B cell (primary cell): Measurements from ENCODE around the gene COL28A1. TPM values are rescaled to one million over a fixed set of nuclear protein-coding genes. Genes with fewer than 3 reads are reported as not detected.

Experiments
- ATAC-seq: fragments of 200-7000 bp; cut with Tn5 transposase; one replicate; pipeline ENCODE4 v1.10.0; 2021; ENCODE audit warnings: low read depth, mild to moderate bottlenecking, moderate number of reproducible peaks, moderate library complexity
- CTCF ChIA-PET: fragments of 350-600 bp; sonication (Branson Sonifier 250); formaldehyde crosslinking; loops from one replicate; lab custom pipeline; 2021; ENCODE audit warnings: antibody characterized with exemption, inconsistent platforms; lab: Charles Lee
- POLR2A ChIA-PET: fragments of 350-600 bp; sonication (Branson Sonifier 250); formaldehyde crosslinking; loops from one replicate; lab custom pipeline; 2021; ENCODE audit warnings: antibody characterized with exemption; lab: Charles Lee
- DNase-seq: peaks from one replicate; pipeline ENCODE4 v3.0.0; 2013
- H2AFZ ChIP-seq: 2 replicates; pipeline ENCODE4 v1.6.1; 2012; ENCODE audit warnings: mild to moderate bottlenecking, low read depth, low read length; ENCODE audit not compliant: insufficient read depth, poor library complexity, severe bottlenecking
- H3K27ac ChIP-seq, 2 donors: 1 replicate in 1 of 2; 2 replicates in 1 of 2; pipeline ENCODE4 v1.5.1; 2012 to 2013; ENCODE audit warnings: low read length in 2 of 2, mild to moderate bottlenecking in 2 of 2, moderate library complexity in 1 of 2
- H3K27me3 ChIP-seq, 4 experiments: fragments of 200-600 bp in 1 of 4; sonication (generic) in 1 of 4; replicated peaks in 1 of 4; 1 replicate in 2 of 4; 2 replicates in 2 of 4; pipeline versions ENCODE4 v1.6.1 to v1.7.0; 2013 to 2016; ENCODE audit warnings: low read length in 3 of 4, mild to moderate bottlenecking in 2 of 4, mixed read lengths in 1 of 4, moderate library complexity in 1 of 4; ENCODE audit not compliant: insufficient read depth in 4 of 4, control insufficient read depth in 3 of 4; ENCODE audit errors: control extremely low read depth in 1 of 4
- H3K36me3 ChIP-seq, 2 experiments: replicated peaks in 1 of 2; 1 replicate in 1 of 2; 2 replicates in 1 of 2; pipeline versions ENCODE4 v1.6.1 to v1.7.1; 2013; ENCODE audit warnings: low read length in 1 of 2; ENCODE audit not compliant: insufficient read depth in 2 of 2, control insufficient read depth in 1 of 2; ENCODE audit errors: control extremely low read depth in 1 of 2, extremely low read depth in 1 of 2
- H3K4me1 ChIP-seq, 2 donors: fragments of 200-600 bp in 1 of 2; sonication (generic) in 1 of 2; 1 replicate in 1 of 2; 2 replicates in 1 of 2; pipeline versions ENCODE4 v1.5.1 to v1.6.1; 2013 to 2017; ENCODE audit warnings: low read length in 2 of 2; ENCODE audit not compliant: control insufficient read depth in 2 of 2, insufficient read depth in 2 of 2
- H3K4me2 ChIP-seq: replicated peaks from 2 replicates; pipeline ENCODE3; 2012; ENCODE audit warnings: mild to moderate bottlenecking, low read depth, low read length; ENCODE audit not compliant: poor library complexity, severe bottlenecking
- H3K4me3 ChIP-seq, 5 experiments: fragments of 200-600 bp in 1 of 5; sonication (generic) in 1 of 5; 1 replicate in 3 of 5; 2 replicates in 2 of 5; pipeline versions ENCODE4 v1.5.1 to v1.7.0; 2011 to 2016; ENCODE audit warnings: low read length in 4 of 5, mild to moderate bottlenecking in 4 of 5, low read depth in 2 of 5, control low read depth in 1 of 5, moderate library complexity in 1 of 5; ENCODE audit not compliant: insufficient read depth in 1 of 5; ENCODE audit errors: control extremely low read depth in 1 of 5, extremely low read depth in 1 of 5
- H3K79me2 ChIP-seq: fragments of 200-600 bp; sonication (generic); one replicate; pipeline ENCODE4 v1.6.0; 2016; ENCODE audit warnings: low read length; ENCODE audit not compliant: control insufficient read depth, insufficient read depth
- H3K9ac ChIP-seq: fragments of 200-600 bp; sonication (generic); 2 replicates; pipeline ENCODE4 v1.6.1; 2017; ENCODE audit warnings: mild to moderate bottlenecking, low read length, moderate library complexity
- H3K9me3 ChIP-seq, 3 donors: one replicate each; pipeline versions ENCODE4 v1.6.1 to v1.7.1; 2013; ENCODE audit warnings: low read length in 2 of 3; ENCODE audit not compliant: control insufficient read depth in 2 of 3, insufficient read depth in 1 of 3; ENCODE audit errors: control extremely low read depth in 1 of 3
- H4K20me1 ChIP-seq: 2 replicates; pipeline ENCODE4 v1.6.0; 2012; ENCODE audit warnings: mild to moderate bottlenecking, low read length; ENCODE audit not compliant: insufficient read depth, control insufficient read depth, poor library complexity, severe bottlenecking
- H3K27ac Mint-ChIP-seq: one replicate; pipeline ENCODE4 v1.8.0; 2021; ENCODE audit warnings: mixed read lengths
- H3K27me3 Mint-ChIP-seq: one replicate; pipeline ENCODE4 v1.8.0; 2021; ENCODE audit warnings: mixed read lengths
- H3K4me1 Mint-ChIP-seq: one replicate; pipeline ENCODE4 v1.8.0; 2021; ENCODE audit warnings: mixed read lengths
- H3K4me3 Mint-ChIP-seq: one replicate; pipeline ENCODE4 v1.8.0; 2021; ENCODE audit warnings: mixed read lengths
- H3K9me3 Mint-ChIP-seq: one replicate; pipeline ENCODE4 v1.8.0; 2022; ENCODE audit warnings: mixed read lengths; ENCODE audit not compliant: insufficient read depth
- EZH2 ChIP-seq: IDR thresholded peaks from 2 replicates; pipeline ENCODE4 v1.6.1; 2012; ENCODE audit warnings: borderline replicate concordance, low read depth, mild to moderate bottlenecking, moderate library complexity, low read length; ENCODE audit not compliant: insufficient read depth, poor library complexity, severe bottlenecking
- WGBS: methylation state at CpG from one replicate; pipeline ENCODE4 v1.1.5; 2013; ENCODE audit warnings: missing lambda C conversion rate; ENCODE audit not compliant: insufficient coverage; 5-methylcytosine and 5-hydroxymethylcytosine counted together
- intact Hi-C: fragments of 100-400 bp; cut with micrococcal nuclease; formaldehyde crosslinking; loops from one replicate; pipeline ENCODE4 v1.10.0; 2022
- polyA plus RNA-seq: library from polyadenylated mRNA; depleted of rRNA; stranded (reverse); fragments of >200 nt; gene quantifications from 2 replicates; pipeline ENCODE4 v1.2.3, GENCODE V29; 2012
- total RNA-seq, 2 donors: library from RNA; stranded (reverse); fragments of 120-200 nt in 1 of 2; gene quantifications; 1 replicate in 1 of 2; 2 replicates in 1 of 2; pipeline versions ENCODE4 v1.2.3 to v1.2.4, GENCODE V29; 2013 to 2022
- TF ChIP-seq, protein P1 (sequence below): fragments of 200-600 bp; IDR thresholded peaks from one replicate; pipeline ENCODE4 v1.8.0; 2022; ENCODE audit warnings: antibody characterized with exemption, mild to moderate bottlenecking

The COL28A1 gene
- total and polyA plus RNA-seq, 2 donors (not counting 1 experiment from before 2014, with no cell fraction given), result 0.18 to 0.67 TPM

DNA sequence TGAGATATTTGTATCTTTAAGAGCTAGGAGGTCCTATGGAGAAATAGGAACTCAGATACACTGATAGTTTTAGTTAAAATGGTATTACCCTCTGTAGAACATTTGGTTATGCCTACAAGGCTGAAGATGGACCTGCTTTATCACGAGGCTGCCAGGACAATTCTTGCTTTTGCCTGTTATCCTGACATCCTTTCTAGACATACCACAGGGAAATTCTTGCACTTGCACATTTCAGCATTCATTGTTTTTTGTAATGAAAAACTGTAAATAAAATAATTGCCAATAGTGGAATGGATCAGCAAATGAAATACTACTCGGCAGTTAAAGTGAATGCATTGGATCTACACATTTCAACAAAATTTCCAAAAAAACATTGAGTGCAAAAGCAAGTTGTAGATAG is 9.7 kb downstream of the COL28A1 start:
- H3K27me3 Mint-ChIP-seq, result peaks cover 4% of the 10 kb centered on the region
- Histone ChIP-seq H4K20me1 (no peaks in the 10 kb centered on the region), H3K9me3 (no peaks in the 10 kb centered on the region), H3K4me3 (no peak overlapping the region), H3K4me2 (no peak overlapping the region), H3K27ac (no peak overlapping the region), H3K79me2 (no peaks in the 10 kb centered on the region), H3K9ac (no peak overlapping the region), H3K27me3 (peaks cover 0 to 10% (median 2%) of the 10 kb centered on the region in 4 experiments), H3K4me1 (no peaks in the 10 kb centered on the region), H2AFZ (no peak overlapping the region), H3K36me3 (no peaks in the 10 kb centered on the region)
- no peak for TF ChIP-seq EZH2
- TF ChIP-seq, protein P1, sequence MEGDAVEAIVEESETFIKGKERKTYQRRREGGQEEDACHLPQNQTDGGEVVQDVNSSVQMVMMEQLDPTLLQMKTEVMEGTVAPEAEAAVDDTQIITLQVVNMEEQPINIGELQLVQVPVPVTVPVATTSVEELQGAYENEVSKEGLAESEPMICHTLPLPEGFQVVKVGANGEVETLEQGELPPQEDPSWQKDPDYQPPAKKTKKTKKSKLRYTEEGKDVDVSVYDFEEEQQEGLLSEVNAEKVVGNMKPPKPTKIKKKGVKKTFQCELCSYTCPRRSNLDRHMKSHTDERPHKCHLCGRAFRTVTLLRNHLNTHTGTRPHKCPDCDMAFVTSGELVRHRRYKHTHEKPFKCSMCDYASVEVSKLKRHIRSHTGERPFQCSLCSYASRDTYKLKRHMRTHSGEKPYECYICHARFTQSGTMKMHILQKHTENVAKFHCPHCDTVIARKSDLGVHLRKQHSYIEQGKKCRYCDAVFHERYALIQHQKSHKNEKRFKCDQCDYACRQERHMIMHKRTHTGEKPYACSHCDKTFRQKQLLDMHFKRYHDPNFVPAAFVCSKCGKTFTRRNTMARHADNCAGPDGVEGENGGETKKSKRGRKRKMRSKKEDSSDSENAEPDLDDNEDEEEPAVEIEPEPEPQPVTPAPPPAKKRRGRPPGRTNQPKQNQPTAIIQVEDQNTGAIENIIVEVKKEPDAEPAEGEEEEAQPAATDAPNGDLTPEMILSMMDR, result no peak
- ATAC-seq (no peak), DNase-seq (no peak)
- no CpG with 5 or more reads among the region's 2 CpGs for WGBS
- H3K27ac Mint-ChIP-seq, result no peak overlapping the region
- CTCF ChIA-PET, result interaction anchor here (0.7 kb wide), 1 partner anchor 344 kb away, joined by 3 read pairs; no protein-coding TSS in a partner anchor
- intact Hi-C loops, result no loop called here
- H3K4me1 Mint-ChIP-seq, result no peaks in the 10 kb centered on the region
- no peaks in the 10 kb centered on the region for H3K9me3 Mint-ChIP-seq
- no peak overlapping the region for H3K4me3 Mint-ChIP-seq
- POLR2A ChIA-PET, result no interaction called here

DNA sequence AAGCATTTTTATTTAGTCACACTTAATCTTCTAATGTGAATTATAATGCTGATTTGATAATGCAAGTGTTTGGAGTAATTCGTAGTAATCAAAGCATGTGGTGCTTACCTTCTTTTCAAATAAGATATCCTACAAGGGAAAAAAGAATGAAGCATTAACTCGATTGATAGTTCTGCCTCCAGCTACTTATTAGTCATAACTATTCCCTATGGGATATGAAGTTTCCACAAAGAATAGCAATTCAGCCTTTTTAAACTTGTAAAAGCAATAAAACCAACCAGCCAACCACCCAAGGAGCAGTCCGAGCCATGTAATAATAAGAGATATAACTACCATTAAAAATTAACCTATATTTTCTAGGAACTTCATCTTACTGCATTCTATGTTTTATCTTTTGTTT is 11.6 kb downstream of the COL28A1 start:
- no peaks in the 10 kb centered on the region for H3K79me2 ChIP-seq
- H3K27ac Mint-ChIP-seq, result no peak overlapping the region
- ATAC-seq, result no peak
- H3K27me3 ChIP-seq, result peaks cover 0 to 5% (median 0%) of the 10 kb centered on the region in 4 experiments
- H3K9me3 Mint-ChIP-seq, result no peaks in the 10 kb centered on the region
- no peak overlapping the region for H2AFZ ChIP-seq
- peaks cover 4% of the 10 kb centered on the region for H3K27me3 Mint-ChIP-seq
- ChIA-PET POLR2A (no interaction called here), CTCF (no interaction called here)
- H3K4me1 ChIP-seq, result no peaks in the 10 kb centered on the region
- H3K4me2 ChIP-seq, result no peak overlapping the region
- no CpG with 5 or more reads among the region's 3 CpGs for whole genome bisulfite sequencing
- H3K27ac ChIP-seq, result no peak overlapping the region
- H3K4me3 Mint-ChIP-seq, result no peak overlapping the region
- no peaks in the 10 kb centered on the region for H3K36me3 ChIP-seq
- TF ChIP-seq, protein P1, result no peak
- no peak for TF ChIP-seq EZH2
- no peaks in the 10 kb centered on the region for H3K9me3 ChIP-seq
- intact Hi-C loops, result no loop called here
- no peaks in the 10 kb centered on the region for H3K4me1 Mint-ChIP-seq
- H3K4me3 ChIP-seq, result no peak overlapping the region
- no peak overlapping the region for H3K9ac ChIP-seq
- DNase-seq, result no peak
- H4K20me1 ChIP-seq, result no peaks in the 10 kb centered on the region
